ENCODE measurements around the gene KIF3C. TPM values are rescaled to one million over a fixed set of nuclear protein-coding genes. Genes with fewer than 3 reads are reported as not detected.

Gene KIF3C
- total and polyA plus RNA-seq, 2 of the 8 experiments (the other 6 are each of a cell fraction or from before 2014, with no cell fraction given), result 13.4 to 58.1 TPM

- no peak overlapping the region for H3K14ac ChIP-seq (ENCODE audit: insufficient read length)
- H3K56ac ChIP-seq (replicated peaks; ENCODE audit: insufficient read length, low read depth, low read length), result peak overlapping the region; percentile 42
- peak overlapping the region; percentile 97 to 98 for H3K4me2 ChIP-seq (ENCODE audit: insufficient read depth in 1 of 2, low read depth in 2 of 2, low read length in 2 of 2)
- peaks cover 3 to 32% (median 12%) of the 10 kb centered on the region in 4 experiments for H3K4me1 ChIP-seq (replicated peaks in 1 of 4; ENCODE audit: control insufficient read depth in 3 of 4, insufficient read depth in 4 of 4, low read length in 3 of 4)
- DNase-seq (ENCODE audit: low read depth in 1 of 2, low spot score in 2 of 2), result peak in 1 of 2 experiments; percentile 54
- no peak overlapping the region for H2BK20ac ChIP-seq (ENCODE audit: low read length)
- H3K18ac ChIP-seq (ENCODE audit: extremely low read depth, low read length), result peak overlapping the region; percentile 75
- WGBS, 2 experiments (ENCODE audit: extremely low coverage in 1 of 2, insufficient coverage in 1 of 2, insufficient read length in 1 of 2, insufficient replicate concordance in 2 of 2, low coverage in 1 of 2, low lambda C conversion rate in 2 of 2, missing lambda C conversion rate in 1 of 2), result 27% methylated on average over 32 of the region's 44 CpGs; no CpG with 5 or more reads in 1 of the 2 experiments
- peaks cover 11% of the 10 kb centered on the region for H3K23me2 ChIP-seq (ENCODE audit: low read depth, low read length)
- peaks cover 18% of the 10 kb centered on the region for H3K79me1 ChIP-seq (ENCODE audit: low read depth, low read length)
- H2AFZ ChIP-seq (ENCODE audit: low read length), result peak overlapping the region; percentile 3; the same call in 1 of the 2 replicates
- H2BK5ac ChIP-seq (ENCODE audit: low read depth, low read length), result peak overlapping the region; percentile 60; the same call in 1 of the 2 replicates
- peaks cover 0 to 25% (median 2%) of the 10 kb centered on the region in 4 experiments; a peak in 3 of 8 replicates for H3K36me3 ChIP-seq (ENCODE audit: control insufficient read depth in 2 of 4, insufficient read depth in 4 of 4, low read length in 3 of 4)
- peak overlapping the region in 3 of 4 experiments; percentile 56 to 75 (median 71); a peak in 6 of 7 replicates for H3K9ac ChIP-seq (replicated peaks in 1 of 4; ENCODE audit: extremely low read depth in 1 of 4, low read depth in 3 of 4, low read length in 3 of 4)
- peak overlapping the region; percentile 19; the same call in 1 of the 2 replicates for H3K27ac ChIP-seq (ENCODE audit: low read depth, low read length)
- H4K8ac ChIP-seq (ENCODE audit: extremely low read depth, insufficient read depth, low read length), result peak overlapping the region; percentile 73
- H2BK15ac ChIP-seq (ENCODE audit: low read length), result no peak overlapping the region
- CTCF ChIA-PET (ENCODE audit: partially characterized antibody), result interaction anchor here (0.6 to 2.2 kb wide), 6 partner anchors 8 to 136 kb away, joined by 3 to 7 read pairs (median 3); no protein-coding TSS in a partner anchor
- no peak overlapping the region for H2AK5ac ChIP-seq (ENCODE audit: low read depth, low read length)
- peaks cover 3 to 40% of the 10 kb centered on the region in 2 experiments; a peak in 1 of 4 replicates for H3K79me2 ChIP-seq (ENCODE audit: control insufficient read depth in 1 of 2, insufficient read depth in 2 of 2, low read length in 2 of 2)
- peak overlapping the region; percentile 62 to 81 (median 75) for H3K4me3 ChIP-seq (ENCODE audit: extremely low read depth in 1 of 4, insufficient read depth in 2 of 4, low read depth in 3 of 4, low read length in 4 of 4)
- no peak for FAIRE-seq
- H3K4ac ChIP-seq (replicated peaks; ENCODE audit: insufficient read length, low read depth, low read length), result no peak overlapping the region
- no peak overlapping the region for H3K23ac ChIP-seq (ENCODE audit: insufficient read length)
- H3K27me3 ChIP-seq (replicated peaks in 1 of 4; ENCODE audit: control insufficient read depth in 3 of 4, extremely low read depth in 1 of 4, insufficient read depth in 3 of 4, low read length in 3 of 4), result no peaks in the 10 kb centered on the region
- H3K9me3 ChIP-seq (ENCODE audit: insufficient read depth in 2 of 2, low read depth in 1 of 2, low read length in 1 of 2), result no peaks in the 10 kb centered on the region
- no peak overlapping the region for H2BK12ac ChIP-seq (ENCODE audit: low read depth, low read length)
- H4K5ac ChIP-seq (ENCODE audit: insufficient read length, low read depth, low read length), result peak overlapping the region; percentile 49
- POLR2A ChIA-PET (ENCODE audit: partially characterized antibody), result interaction anchor here (0.5 to 2.0 kb wide), 16 partner anchors 8 to 262 kb away, joined by 3 to 6 read pairs (median 4); partner anchors contain the start of genes ASXL2, HADHA, HADHB and RAB10
- peaks cover 3 to 8% of the 10 kb centered on the region in 2 experiments for H4K20me1 ChIP-seq (replicated peaks in 1 of 2; ENCODE audit: control insufficient read depth in 1 of 2, insufficient read depth in 2 of 2, low read length in 2 of 2)
- no peak overlapping the region for H2BK120ac ChIP-seq (replicated peaks; ENCODE audit: low read depth, low read length)
- H4K91ac ChIP-seq (replicated peaks; ENCODE audit: insufficient read length, low read length), result peak overlapping the region; percentile 13
- TF ChIP-seq SAP30 (IDR thresholded peaks at IDR 0.05; ENCODE audit: insufficient read depth, insufficient replicate concordance, low read length), result no peak
- TF ChIP-seq ATF2 (IDR thresholded peaks at IDR 0.05; ENCODE audit: low read length), result no peak
- peak; percentile 50; the same call in 1 of the 2 replicates for TF ChIP-seq PHF8 (conservative IDR thresholded peaks at IDR 0.05; ENCODE audit: low read depth, low read length)
- TF ChIP-seq BACH1 (IDR thresholded peaks at IDR 0.05; ENCODE audit: low read length), result no peak
- TF ChIP-seq CREB1 (IDR thresholded peaks at IDR 0.05), result peak; percentile 14; the same call in 1 of the 2 replicates
- no peak for TF ChIP-seq SP1 (IDR thresholded peaks at IDR 0.05; ENCODE audit: low read depth, low read length)
- TF ChIP-seq KDM5A (IDR thresholded peaks at IDR 0.05; ENCODE audit: low read length), result no peak
- no peak for TF ChIP-seq EP300 (IDR thresholded peaks at IDR 0.05; ENCODE audit: borderline replicate concordance in 1 of 2, low read depth in 2 of 2, low read length in 2 of 2)
Observed at GRCh38 chr2:25981596-25982272, 563 bp downstream of the KIF3C start.

Data from H1 (cell line).